Right lobe of liver (tissue), 6 donors: ENCODE measurements around the gene CLCNKB. TPM values are rescaled to one million over a fixed set of nuclear protein-coding genes. Genes with fewer than 3 reads are reported as not detected.

Experiments used
- ATAC-seq, 4 donors: fragments of 200-7000 bp; cut with Tn5 transposase; one replicate each; pipeline ENCODE4 v1.9.1; 2020; ENCODE audit warnings: mild to moderate bottlenecking in 4 of 4, moderate library complexity in 4 of 4
- DNase-seq, 3 donors: peaks; one replicate each; pipeline ENCODE4 v3.0.0-alpha.2; 2020
- H3K27ac ChIP-seq, 3 donors: fragments of 200-600 bp; one replicate each; pipeline ENCODE4 v1.8.0; 2022
- H3K27me3 ChIP-seq, 2 donors: fragments of 200-600 bp; one replicate each; pipeline ENCODE4 v1.8.0; 2022
- H3K36me3 ChIP-seq, 4 donors: fragments of 200-600 bp; sonication (generic) in 1 of 4; one replicate each; pipeline versions ENCODE4 v1.5.1 to v1.8.0; 2017 to 2022; ENCODE audit warnings: control low read depth in 1 of 4
- H3K4me1 ChIP-seq, 4 donors: fragments of 200-600 bp; sonication (generic) in 1 of 4; one replicate each; pipeline versions ENCODE4 v1.5.1 to v1.8.0; 2017 to 2022; ENCODE audit warnings: control low read depth in 1 of 4
- H3K4me3 ChIP-seq, 3 donors: fragments of 200-600 bp; one replicate each; pipeline ENCODE4 v1.8.0; 2022
- H3K9me3 ChIP-seq, 4 donors: fragments of 200-600 bp; sonication (generic) in 1 of 4; one replicate each; pipeline versions ENCODE4 v1.5.1 to v1.8.0; 2017 to 2022; ENCODE audit warnings: control low read depth in 1 of 4
- POLR2A ChIP-seq: fragments of 450-650 bp; IDR thresholded peaks from one replicate; pipeline ENCODE4 v1.6.1; 2017; ENCODE audit warnings: antibody characterized with exemption, mild to moderate bottlenecking
- WGBS: methylation state at CpG from one replicate; pipeline ENCODE4 v1.1.6; 2018; ENCODE audit warnings: low coverage, low lambda C conversion rate; ENCODE audit not compliant: insufficient coverage; ENCODE audit errors: missing lambda C conversion rate; 5-methylcytosine and 5-hydroxymethylcytosine counted together
- intact Hi-C, 2 donors: fragments of 100-400 bp; cut with DNase I; formaldehyde crosslinking; loops; one replicate each; pipeline versions ENCODE4 v1.11.2 to v1.14.1; 2022
- total RNA-seq, 6 experiments: library from RNA; depleted of rRNA in 2 of 6; stranded (reverse); fragments of >200 nt in 2 of 6; fragmentation: NEBNext Ultra II Directional in 3 of 6; extraction: Animal tissue kit (Norgen Biotek cat#: 25700) in 3 of 6; gene quantifications; one replicate each; pipeline versions ENCODE4 v1.1.0 to v1.2.4, GENCODE V29; 2016 to 2023
- TF ChIP-seq, protein P1 (sequence below), 4 donors: fragments of 200-600 bp in 3 of 4; fragments of 450-650 bp in 1 of 4; IDR thresholded peaks; one replicate each; pipeline versions ENCODE4 v1.5.1 to v1.8.0; 2016 to 2022; ENCODE audit warnings: antibody characterized with exemption in 4 of 4, mild to moderate bottlenecking in 2 of 4
- donor health status: DM: no; HTN: yes; CAD: no.
- donor health status: DM: no; HTN: no; CAD: no.
- donor health status: DM: no; HTN: no; CAD: no.
- donor health status: DM: no; HTN: yes; CAD: no.
- donor health status: DM: no; HTN: yes; CAD: no.

The CLCNKB gene
- total RNA-seq, 6 experiments from 2014 or later = not detected

DNA sequence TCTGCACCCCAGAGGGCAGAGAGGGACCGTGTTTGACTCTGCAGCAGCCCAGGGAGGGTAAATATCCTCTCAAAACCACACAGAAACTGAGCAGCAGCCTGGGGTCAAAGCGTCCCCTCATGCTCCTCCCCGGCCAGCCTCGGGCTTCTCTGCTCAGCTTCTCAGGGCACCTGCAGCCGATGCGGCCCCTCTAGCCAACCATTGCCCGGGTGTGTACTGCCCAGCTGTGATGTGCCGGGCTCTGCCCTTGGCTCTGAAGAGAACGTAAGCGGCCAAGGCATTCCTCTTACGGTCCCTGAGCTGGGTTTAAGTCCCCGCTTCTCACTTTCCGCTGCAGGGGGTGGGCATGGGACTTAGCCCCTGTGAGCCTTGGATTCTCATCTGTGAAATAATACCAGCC, 24.4 kb downstream of the CLCNKB start:
- peak in 3 of 4 donors; percentile 1 to 5 (median 2) for ATAC-seq
- DNase-seq = no peak
- Histone ChIP-seq H3K4me1 (peaks cover 0 to 25% (median 13%) of the 10 kb centered on the region in 4 donors), H3K27ac (peak overlapping the region in 1 of 3 donors; percentile 55), H3K9me3 (no peaks in the 10 kb centered on the region), H3K36me3 (no peaks in the 10 kb centered on the region), H3K4me3 (no peak overlapping the region), H3K27me3 (no peaks in the 10 kb centered on the region)
- TF ChIP-seq POLR2A = no peak
- TF ChIP-seq, protein P1, sequence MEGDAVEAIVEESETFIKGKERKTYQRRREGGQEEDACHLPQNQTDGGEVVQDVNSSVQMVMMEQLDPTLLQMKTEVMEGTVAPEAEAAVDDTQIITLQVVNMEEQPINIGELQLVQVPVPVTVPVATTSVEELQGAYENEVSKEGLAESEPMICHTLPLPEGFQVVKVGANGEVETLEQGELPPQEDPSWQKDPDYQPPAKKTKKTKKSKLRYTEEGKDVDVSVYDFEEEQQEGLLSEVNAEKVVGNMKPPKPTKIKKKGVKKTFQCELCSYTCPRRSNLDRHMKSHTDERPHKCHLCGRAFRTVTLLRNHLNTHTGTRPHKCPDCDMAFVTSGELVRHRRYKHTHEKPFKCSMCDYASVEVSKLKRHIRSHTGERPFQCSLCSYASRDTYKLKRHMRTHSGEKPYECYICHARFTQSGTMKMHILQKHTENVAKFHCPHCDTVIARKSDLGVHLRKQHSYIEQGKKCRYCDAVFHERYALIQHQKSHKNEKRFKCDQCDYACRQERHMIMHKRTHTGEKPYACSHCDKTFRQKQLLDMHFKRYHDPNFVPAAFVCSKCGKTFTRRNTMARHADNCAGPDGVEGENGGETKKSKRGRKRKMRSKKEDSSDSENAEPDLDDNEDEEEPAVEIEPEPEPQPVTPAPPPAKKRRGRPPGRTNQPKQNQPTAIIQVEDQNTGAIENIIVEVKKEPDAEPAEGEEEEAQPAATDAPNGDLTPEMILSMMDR (IDR thresholded peaks at IDR 0.05) = no peak
- 86% methylated on average over 2 of the region's 13 CpGs for WGBS
- intact Hi-C loops = loop anchor here in 1 of 2 donors (10.0 kb wide), 1 partner anchor 77 kb away; no protein-coding TSS in a partner anchor

DNA sequence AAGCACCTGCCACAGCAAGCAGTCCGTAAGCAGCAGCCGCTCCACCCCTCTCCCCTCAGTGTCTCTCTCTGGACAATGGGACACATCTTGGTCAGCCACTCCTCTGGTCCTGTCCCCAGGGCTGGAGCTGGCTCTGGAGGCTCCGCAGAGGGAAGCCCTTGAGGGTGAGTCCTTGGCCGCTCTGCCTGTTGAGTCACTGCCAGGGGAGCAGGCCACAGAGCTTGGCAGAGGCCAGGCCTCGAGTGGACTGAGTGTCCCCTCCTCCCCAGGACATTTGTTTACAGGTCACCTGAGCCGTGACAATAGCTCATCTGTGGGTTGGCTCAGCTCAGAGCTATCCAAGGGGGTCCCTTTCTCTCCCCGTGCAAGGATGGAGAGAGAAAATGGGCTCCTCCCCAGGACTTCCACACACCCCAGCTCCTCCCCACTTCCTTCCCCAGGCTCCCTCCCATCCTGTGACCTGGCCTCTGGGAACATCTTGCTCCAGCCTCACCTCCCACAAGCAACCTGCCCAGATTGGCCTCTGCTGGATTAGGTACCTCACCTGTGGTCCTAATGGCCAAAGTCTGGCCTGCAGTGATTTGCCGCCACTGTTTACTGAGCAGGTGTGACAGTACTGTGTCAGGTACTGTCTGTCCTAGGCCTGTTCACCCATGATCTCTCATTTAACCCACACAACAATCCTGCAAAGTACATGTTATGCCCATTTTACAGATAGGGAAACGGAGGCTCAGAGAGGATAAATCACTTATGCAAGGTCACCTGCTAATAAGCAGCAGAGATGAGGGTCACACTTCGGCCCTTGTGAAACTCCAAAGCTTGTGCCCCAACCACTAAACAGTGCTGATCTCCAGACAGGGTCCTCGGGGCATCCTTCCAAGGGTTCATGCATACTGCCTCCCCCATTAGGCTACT, 25.0 kb downstream of the CLCNKB start:
- H3K4me3 ChIP-seq = no peak overlapping the region
- H3K27ac ChIP-seq = peak overlapping the region in 1 of 3 donors; percentile 55
- H3K9me3 ChIP-seq = no peaks in the 10 kb centered on the region
- whole genome bisulfite sequencing = 32% methylated on average over 5 of the region's 11 CpGs
- no peaks in the 10 kb centered on the region for H3K36me3 ChIP-seq
- TF ChIP-seq POLR2A = no peak
- TF ChIP-seq, protein P1 (IDR thresholded peaks at IDR 0.05) = no peak
- H3K4me1 ChIP-seq = peaks cover 0 to 31% (median 13%) of the 10 kb centered on the region in 4 donors
- DNase-seq (peak; percentile 82 to 91 (median 88)), ATAC-seq (peak; percentile 73 to 84 (median 82))
- no peaks in the 10 kb centered on the region for H3K27me3 ChIP-seq
- intact Hi-C loops = loop anchor here in 1 of 2 donors (10.0 kb wide), 1 partner anchor 76 kb away; no protein-coding TSS in a partner anchor

DNA sequence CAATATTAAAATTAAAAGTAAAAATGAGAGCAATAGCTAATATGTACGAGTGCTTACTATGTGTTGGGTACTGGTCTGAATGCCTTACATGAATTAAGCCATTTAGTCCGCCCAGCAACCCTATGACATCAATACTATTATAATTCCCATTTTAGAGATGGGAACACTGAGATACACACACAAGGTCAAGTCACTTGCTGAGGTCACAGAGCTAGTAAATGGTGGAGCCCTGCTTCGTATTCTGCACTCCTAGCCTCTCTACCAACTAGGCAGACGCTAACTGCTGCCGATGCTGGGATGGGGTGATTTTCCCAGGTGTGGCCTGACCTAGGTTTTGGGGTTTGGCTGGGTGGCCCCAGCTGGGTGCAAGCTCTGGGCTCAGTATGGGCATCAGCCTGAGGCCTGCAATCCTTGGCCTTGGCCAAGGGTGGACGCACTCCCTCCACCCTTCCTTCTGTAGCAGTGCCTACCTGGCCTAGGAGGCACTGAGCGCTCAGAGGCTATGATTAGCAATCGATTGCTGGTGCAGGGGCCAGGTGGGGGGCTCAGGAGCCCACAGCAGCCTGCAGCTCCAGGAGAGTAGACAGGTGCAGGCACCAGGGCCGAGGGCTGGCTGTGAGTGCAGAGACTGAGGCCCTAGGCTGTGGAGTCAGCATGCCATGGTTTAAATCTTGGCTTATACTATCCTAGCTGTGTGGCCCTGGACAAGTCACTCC, 27.2 kb downstream of the CLCNKB start:
- TF ChIP-seq, protein P1 (IDR thresholded peaks at IDR 0.05) = no peak
- no peak for TF ChIP-seq POLR2A
- ATAC-seq (no peak), DNase-seq (no peak)
- Histone ChIP-seq H3K4me1 (peaks cover 0 to 34% (median 13%) of the 10 kb centered on the region in 4 donors), H3K36me3 (no peaks in the 10 kb centered on the region), H3K4me3 (no peak overlapping the region), H3K27me3 (no peaks in the 10 kb centered on the region), H3K27ac (no peak overlapping the region), H3K9me3 (no peaks in the 10 kb centered on the region)
- intact Hi-C loops = loop anchor here (10.0 kb wide), 2 partner anchors 174 to 294 kb away; partner anchors contain the start of gene SZRD1 (in 1 of the 2)
- WGBS = 95% methylated on average over 3 of the region's 9 CpGs

DNA sequence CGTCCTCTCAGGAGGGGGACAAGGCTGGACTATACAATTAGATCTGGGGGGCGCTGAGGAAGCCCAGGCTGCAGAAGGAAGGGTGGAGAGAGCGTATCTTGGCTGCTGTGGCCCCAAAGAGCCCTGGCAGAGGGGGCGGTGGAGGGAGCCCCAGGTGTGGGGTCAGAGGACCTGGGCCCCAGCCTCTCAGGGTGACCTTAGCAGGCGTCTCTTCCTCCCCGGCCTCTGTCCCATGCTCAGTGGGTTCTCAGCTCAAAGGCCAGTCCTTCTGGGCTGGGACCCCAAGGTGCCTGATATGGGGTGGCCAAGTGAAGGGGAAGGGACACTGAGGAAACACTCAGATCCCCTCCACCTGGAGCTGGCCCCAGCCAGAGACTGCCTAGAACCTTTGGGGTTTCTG, 28.0 kb downstream of the CLCNKB start:
- no peaks in the 10 kb centered on the region for H3K9me3 ChIP-seq
- peaks cover 0 to 32% (median 13%) of the 10 kb centered on the region in 4 donors for H3K4me1 ChIP-seq
- H3K27me3 ChIP-seq = no peaks in the 10 kb centered on the region
- H3K36me3 ChIP-seq = no peaks in the 10 kb centered on the region
- no peak for TF ChIP-seq POLR2A
- intact Hi-C loops = loop anchor here (10.0 kb wide), 2 partner anchors 173 to 293 kb away; partner anchors contain the start of gene SZRD1 (in 1 of the 2)
- WGBS = 100% methylated on average over 1 of the region's 6 CpGs
- H3K27ac ChIP-seq = no peak overlapping the region
- H3K4me3 ChIP-seq = no peak overlapping the region
- no peak for DNase-seq
- ATAC-seq = no peak
